ENCODE results near the gene KIF26A.

The KIF26A gene

GRCh38 chr14:104138098-104138717, at the start of gene KIF26A:
Gene KIF26A (plus strand): TSS chr14:104138587. CDS start chr14:104138723, 136 bp downstream.
- no peak for DNase-seq (ENCODE audit: low spot score)

- no peak for DNase-seq (ENCODE audit: low spot score)
These were observed 48.2 kb upstream of the KIF26A start for GRCh38 chr14:104090071-104090748.

GRCh38 chr14:104091061-104091926, 47.1 kb upstream of the KIF26A start:
- DNase-seq (ENCODE audit: low spot score) = no peak

GRCh38 chr14:104091927-104092771, 46.2 kb upstream of the KIF26A start:
- DNase-seq (ENCODE audit: low spot score) = no peak

- no peak for DNase-seq (ENCODE audit: low spot score)
These were observed 45.4 kb upstream of the KIF26A start for GRCh38 chr14:104092931-104093365.

- DNase-seq (ENCODE audit: low spot score) = no peak
These were observed 44.9 kb upstream of the KIF26A start for GRCh38 chr14:104093366-104094055.

- DNase-seq (ENCODE audit: low spot score) = no peak
These were observed 44.2 kb upstream of the KIF26A start for GRCh38 chr14:104094056-104094708.

GRCh38 chr14:104094709-104095425, 43.5 kb upstream of the KIF26A start:
- peak; percentile 95 for DNase-seq (ENCODE audit: low spot score)

GRCh38 chr14:104095426-104096310, 42.7 kb upstream of the KIF26A start:
- DNase-seq (ENCODE audit: low spot score) = no peak

GRCh38 chr14:104096318-104096717, 42.1 kb upstream of the KIF26A start:
- no peak for DNase-seq (ENCODE audit: low spot score)

- no peak for DNase-seq (ENCODE audit: low spot score)
These were observed 41.4 kb upstream of the KIF26A start for GRCh38 chr14:104096751-104097700.

- DNase-seq (ENCODE audit: low spot score) = no peak
These were observed 39.9 kb upstream of the KIF26A start for GRCh38 chr14:104098272-104099095.

- DNase-seq (ENCODE audit: low spot score) = no peak
These were observed 39.0 kb upstream of the KIF26A start for GRCh38 chr14:104099096-104100041.

- DNase-seq (ENCODE audit: low spot score) = no peak
These were observed 38.0 kb upstream of the KIF26A start for GRCh38 chr14:104100171-104101085.
